H9 (cell line): Measurements from ENCODE around the gene LARGE1. TPM values are rescaled to one million over a fixed set of nuclear protein-coding genes. Genes with fewer than 3 reads are reported as not detected.

ENCODE experiments used
- DNase-seq: peaks from one replicate; pipeline ENCODE4 v3.0.0-alpha.2; 2017
- H2AFZ ChIP-seq: one replicate; pipeline ENCODE4 v1.6.1; 2013; ENCODE audit warnings: mild to moderate bottlenecking, low read length, control low read depth, moderate library complexity
- H2AK5ac ChIP-seq: 2 replicates; pipeline ENCODE4 v1.6.1; 2013; ENCODE audit warnings: low read length, control low read depth, mixed read lengths; ENCODE audit not compliant: insufficient read length
- H2BK120ac ChIP-seq: one replicate; pipeline ENCODE4 v1.6.1; 2013; ENCODE audit warnings: low read depth, mild to moderate bottlenecking, low read length, control low read depth, inconsistent platforms; ENCODE audit not compliant: poor library complexity, severe bottlenecking
- H2BK12ac ChIP-seq: 2 replicates; pipeline ENCODE4 v1.6.1; 2013; ENCODE audit warnings: low read length, control low read depth, mixed read lengths, low read depth; ENCODE audit not compliant: insufficient read length
- H2BK15ac ChIP-seq: 2 replicates; pipeline ENCODE4 v1.6.1; 2013; ENCODE audit warnings: low read depth, low read length, control low read depth
- H2BK20ac ChIP-seq: one replicate; pipeline ENCODE4 v1.6.1; 2013; ENCODE audit warnings: low read depth, mild to moderate bottlenecking, low read length, control low read depth, inconsistent platforms; ENCODE audit not compliant: poor library complexity, severe bottlenecking
- H2BK5ac ChIP-seq: 2 replicates; pipeline ENCODE4 v1.6.1; 2013; ENCODE audit warnings: low read length, control low read depth, mixed read lengths; ENCODE audit not compliant: insufficient read length
- H3K14ac ChIP-seq: 2 replicates; pipeline ENCODE4 v1.6.1; 2013; ENCODE audit warnings: low read length, control low read depth; ENCODE audit not compliant: insufficient read depth
- H3K18ac ChIP-seq: 2 replicates; pipeline ENCODE4 v1.6.1; 2013; ENCODE audit warnings: low read depth, mild to moderate bottlenecking, mixed read lengths, low read length, control low read depth; ENCODE audit not compliant: insufficient read length
- H3K23ac ChIP-seq: 2 replicates; pipeline ENCODE4 v1.6.1; 2013; ENCODE audit warnings: low read length, control low read depth, mixed read lengths, low read depth; ENCODE audit not compliant: insufficient read length
- H3K23me2 ChIP-seq: 2 replicates; pipeline ENCODE4 v1.6.1; 2013; ENCODE audit warnings: low read depth, mild to moderate bottlenecking, mixed read lengths, low read length, control low read depth; ENCODE audit not compliant: insufficient read length, poor library complexity, severe bottlenecking
- H3K27ac ChIP-seq: 2 replicates; pipeline ENCODE4 v1.5.1; 2013; ENCODE audit warnings: low read length, control low read depth, mixed read lengths, low read depth; ENCODE audit not compliant: insufficient read length
- H3K27me3 ChIP-seq: 2 replicates; pipeline ENCODE4 v1.6.1; 2013; ENCODE audit warnings: low read length, control low read depth, inconsistent platforms; ENCODE audit not compliant: insufficient read depth
- H3K4ac ChIP-seq: 2 replicates; pipeline ENCODE4 v1.6.1; 2013; ENCODE audit warnings: low read depth, mild to moderate bottlenecking, control low read depth, inconsistent platforms, low read length, moderate library complexity
- H3K4me1 ChIP-seq: 2 replicates; pipeline ENCODE4 v1.6.1; 2013; ENCODE audit warnings: low read length, control low read depth, inconsistent platforms; ENCODE audit not compliant: insufficient read depth
- H3K4me2 ChIP-seq: 2 replicates; pipeline ENCODE4 v1.6.1; 2013; ENCODE audit warnings: low read length, control low read depth, mixed read lengths; ENCODE audit not compliant: insufficient read length, insufficient read depth
- H3K56ac ChIP-seq: 2 replicates; pipeline ENCODE4 v1.6.1; 2013; ENCODE audit warnings: low read depth, mild to moderate bottlenecking, mixed read lengths, low read length, control low read depth; ENCODE audit not compliant: insufficient read length
- H3K79me1 ChIP-seq: 2 replicates; pipeline ENCODE4 v1.6.1; 2013; ENCODE audit warnings: low read depth, mild to moderate bottlenecking, moderate library complexity, low read length, control low read depth, inconsistent platforms; ENCODE audit not compliant: insufficient read depth, poor library complexity, severe bottlenecking
- H3K79me2 ChIP-seq: 2 replicates; pipeline ENCODE4 v1.6.1; 2013; ENCODE audit warnings: low read length, control low read depth, inconsistent platforms; ENCODE audit not compliant: insufficient read depth
- H3K9ac ChIP-seq: 2 replicates; pipeline ENCODE4 v1.6.1; 2013; ENCODE audit warnings: low read length, control low read depth, mixed read lengths; ENCODE audit not compliant: insufficient read length; ENCODE audit errors: extremely low read depth
- H3K9me3 ChIP-seq: one replicate; pipeline ENCODE4 v1.6.1; 2013; ENCODE audit warnings: low read depth, low read length, inconsistent platforms; ENCODE audit not compliant: control insufficient read depth
- H3T11ph ChIP-seq: one replicate; pipeline ENCODE4 v1.6.1; 2013; ENCODE audit warnings: mild to moderate bottlenecking, low read length, control low read depth, inconsistent platforms
- H4K20me1 ChIP-seq: one replicate; pipeline ENCODE4 v1.6.1; 2013; ENCODE audit not compliant: control insufficient read depth, insufficient read length, insufficient read depth
- H4K5ac ChIP-seq: 2 replicates; pipeline ENCODE4 v1.6.1; 2013; ENCODE audit warnings: low read depth, mild to moderate bottlenecking, mixed read lengths, low read length, control low read depth; ENCODE audit not compliant: insufficient read length
- H4K8ac ChIP-seq: replicated peaks from 2 replicates; pipeline ENCODE4 v1.6.1; 2013; ENCODE audit warnings: low read length, control low read depth, mixed read lengths, low read depth; ENCODE audit not compliant: insufficient read length
- H4K91ac ChIP-seq: 2 replicates; pipeline ENCODE4 v1.6.1; 2013; ENCODE audit warnings: low read depth, mild to moderate bottlenecking, moderate library complexity, mixed read lengths, low read length, control low read depth; ENCODE audit not compliant: insufficient read length
- H3K27ac Mint-ChIP-seq, 3 experiments: 2 replicates in 2 of 3; 3 replicates in 1 of 3; pipeline ENCODE4 v1.8.0; 2020 to 2021; ENCODE audit warnings: mixed read lengths in 3 of 3, mild to moderate bottlenecking in 1 of 3, moderate library complexity in 1 of 3
- H3K27me3 Mint-ChIP-seq: 2 replicates; pipeline ENCODE4 v1.8.0; 2021; ENCODE audit warnings: low read depth, mild to moderate bottlenecking, moderate library complexity, mixed read lengths
- H3K36me3 Mint-ChIP-seq, 3 experiments: 2 replicates in 2 of 3; 3 replicates in 1 of 3; pipeline ENCODE4 v1.8.0; 2020 to 2021; ENCODE audit warnings: low read depth in 3 of 3, mixed read lengths in 3 of 3; ENCODE audit not compliant: insufficient read depth in 1 of 3
- H3K4me1 Mint-ChIP-seq, 2 experiments: 2 replicates each; pipeline ENCODE4 v1.8.0; 2020; ENCODE audit warnings: mixed read lengths in 2 of 2
- H3K4me3 Mint-ChIP-seq, 2 experiments: 2 replicates in 1 of 2; 3 replicates in 1 of 2; pipeline ENCODE4 v1.8.0; 2020 to 2021; ENCODE audit warnings: mild to moderate bottlenecking in 2 of 2, mixed read lengths in 2 of 2, moderate library complexity in 1 of 2
- H3K9me3 Mint-ChIP-seq, 2 experiments: 2 replicates in 1 of 2; 3 replicates in 1 of 2; pipeline ENCODE4 v1.8.0; 2020; ENCODE audit warnings: mild to moderate bottlenecking in 2 of 2, mixed read lengths in 2 of 2, moderate library complexity in 1 of 2
- CTCF ChIP-seq: fragments of 200-600 bp; sonication (generic); conservative IDR thresholded peaks from 3 replicates; pipeline ENCODE4 v1.8.0; 2021; ENCODE audit warnings: antibody characterized with exemption, mild to moderate bottlenecking
- WGBS: extraction: QIAGEN DNeasy Blood & Tissue Kit; methylation state at CpG from one replicate; pipeline ENCODE4 v1.1.7; 2013; ENCODE audit warnings: missing lambda C conversion rate, low lambda C conversion rate, mixed read lengths; ENCODE audit not compliant: insufficient read length; ENCODE audit errors: extremely low coverage; 5-methylcytosine and 5-hydroxymethylcytosine counted together
- total RNA-seq: library from RNA; stranded (reverse); gene quantifications from 2 replicates; pipeline ENCODE4 v1.2.1, GENCODE V29; 2021

Gene LARGE1
- total RNA-seq, 1 experiment from 2014 or later, result 43.5 TPM

GRCh38 chr22:33335611-33336279, 584.5 kb downstream of the LARGE1 start:
- no CpG with 5 or more reads among the region's 6 CpGs for WGBS

More at GRCh38 chr22:33335611-33336279, 584.5 kb downstream of the LARGE1 start:
- no peak overlapping the region for H2BK12ac ChIP-seq
- H3K4me1 Mint-ChIP-seq, result peaks cover 3 to 10% of the 10 kb centered on the region in 2 experiments
- no peaks in the 10 kb centered on the region for H3K79me2 ChIP-seq
- H3K4ac ChIP-seq, result no peak overlapping the region
- H3K36me3 Mint-ChIP-seq, result peaks cover 3 to 23% (median 19%) of the 10 kb centered on the region in 3 experiments; a peak in 6 of 7 replicates
- H3T11ph ChIP-seq, result no peak overlapping the region
- no peak overlapping the region for H3K9ac ChIP-seq
- H2BK15ac ChIP-seq, result no peak overlapping the region
- no peak overlapping the region for H2AK5ac ChIP-seq
- H3K23ac ChIP-seq, result no peak overlapping the region
- no peak overlapping the region for H2AFZ ChIP-seq
- H4K5ac ChIP-seq, result no peak overlapping the region
- no peak overlapping the region for H3K27ac Mint-ChIP-seq
- no peaks in the 10 kb centered on the region for H3K27me3 ChIP-seq
- no peak overlapping the region for H3K4me3 Mint-ChIP-seq
- no peak overlapping the region for H4K8ac ChIP-seq
- no peaks in the 10 kb centered on the region for H3K79me1 ChIP-seq
- no peaks in the 10 kb centered on the region for H3K23me2 ChIP-seq
- H3K56ac ChIP-seq, result no peak overlapping the region
- no peak overlapping the region for H2BK20ac ChIP-seq
- H3K27me3 Mint-ChIP-seq, result peaks cover 3% of the 10 kb centered on the region
- H2BK5ac ChIP-seq, result no peak overlapping the region
- no peaks in the 10 kb centered on the region for H4K20me1 ChIP-seq
- H4K91ac ChIP-seq, result no peak overlapping the region
- H3K18ac ChIP-seq, result no peak overlapping the region
- H3K14ac ChIP-seq, result no peak overlapping the region
- DNase-seq, result no peak
- no peaks in the 10 kb centered on the region for H3K9me3 ChIP-seq
- H3K9me3 Mint-ChIP-seq, result no peaks in the 10 kb centered on the region
- no peak overlapping the region for H3K27ac ChIP-seq
- H2BK120ac ChIP-seq, result no peak overlapping the region
- no peaks in the 10 kb centered on the region for H3K4me1 ChIP-seq
- H3K4me2 ChIP-seq, result no peak overlapping the region
- TF ChIP-seq CTCF, result no peak
